ENCODE results near the gene FAM76B. TPM values are rescaled to one million over a fixed set of nuclear protein-coding genes. Genes with fewer than 3 reads are reported as not detected.

FAM76B gene
- total and polyA plus RNA-seq, 2 of the 13 experiments (the other 11 are each of a cell fraction or from before 2014, with no cell fraction given) = 20.2 to 24.2 TPM

- FAIRE-seq = no peak
- POLR2A ChIA-PET = no interaction called here
These were observed 64.4 kb downstream of the FAM76B start for GRCh38 chr11:95725196-95725595.

More at GRCh38 chr11:95725196-95725595, 64.4 kb downstream of the FAM76B start:
- H3K4me1 ChIP-seq (ENCODE audit: insufficient read depth, low read length) = no peaks in the 10 kb centered on the region
- in situ Hi-C loops (cut with HindIII; ENCODE audit: extremely low pct_ligation_motif_present, low pct_unique_long_range_greater_than_20kb) (no loop called here), intact Hi-C loops (cut with micrococcal nuclease; ENCODE audit: unreplicated experiment) (no loop called here)
- no peaks in the 10 kb centered on the region for H3K9me3 ChIP-seq (ENCODE audit: low read length)
- TF ChIP-seq PBX3 (CRISPR knock-in tag; IDR thresholded peaks at IDR 0.05; ENCODE audit: borderline replicate concordance) = no peak
- no peak for TF ChIP-seq HNRNPLL (IDR thresholded peaks at IDR 0.05; ENCODE audit: low read depth, low read length, poor library complexity, severe bottlenecking)
- TF ChIP-seq RFXAP (CRISPR knock-in tag; IDR thresholded peaks at IDR 0.05; ENCODE audit: borderline replicate concordance) = no peak
- no peak for TF ChIP-seq MYPOP (CRISPR knock-in tag; IDR thresholded peaks at IDR 0.05)
- TF ChIP-seq DMAP1 (CRISPR knock-in tag; IDR thresholded peaks at IDR 0.05) = no peak
- no peak for TF ChIP-seq ZNF724P (CRISPR knock-in tag; IDR thresholded peaks at IDR 0.05; ENCODE audit: borderline replicate concordance)
- TF ChIP-seq ZFP36 (IDR thresholded peaks at IDR 0.05; ENCODE audit: borderline replicate concordance, low read depth, low read length, partially characterized antibody) = no peak
- TF ChIP-seq ZNF850 (CRISPR knock-in tag; conservative IDR thresholded peaks at IDR 0.05) = no peak
- TF ChIP-seq DNMT1 (CRISPR knock-in tag; IDR thresholded peaks at IDR 0.05) = no peak
- no peak for TF ChIP-seq EED (CRISPR knock-in tag; IDR thresholded peaks at IDR 0.05)
- TF ChIP-seq ZNF441 (CRISPR knock-in tag; IDR thresholded peaks at IDR 0.05; ENCODE audit: borderline replicate concordance) = no peak
- no peak for TF ChIP-seq TEAD3 (CRISPR knock-in tag; optimal IDR thresholded peaks at IDR 0.05; ENCODE audit: borderline replicate concordance)
- no peak for TF ChIP-seq TP53 (CRISPR knock-in tag; conservative IDR thresholded peaks at IDR 0.05)
- TF ChIP-seq ZMYM2 (CRISPR knock-in tag; IDR thresholded peaks at IDR 0.05) = no peak
- no peak for TF ChIP-seq BATF2 (CRISPR knock-in tag; IDR thresholded peaks at IDR 0.05)
- no peak for TF ChIP-seq ZNF746 (CRISPR knock-in tag; IDR thresholded peaks at IDR 0.05)
- no peak for TF ChIP-seq SMAD9 (CRISPR knock-in tag; IDR thresholded peaks at IDR 0.05)
- TF ChIP-seq NONO (IDR thresholded peaks at IDR 0.05) = no peak
- TF ChIP-seq NONO (CRISPR knock-in tag; conservative IDR thresholded peaks at IDR 0.05) = no peak
- no peak for TF ChIP-seq ZNF687 (CRISPR knock-in tag; IDR thresholded peaks at IDR 0.05)
- TF ChIP-seq ZNF766 (CRISPR knock-in tag; IDR thresholded peaks at IDR 0.05; ENCODE audit: borderline replicate concordance) = no peak
- H4K20me1 ChIP-seq (ENCODE audit: insufficient read depth, low read length) = no peaks in the 10 kb centered on the region
- 2% methylated on average over 1 of the region's 1 CpG for WGBS (ENCODE audit: low lambda C conversion rate)
- no peak overlapping the region for H3K4me3 ChIP-seq (replicated peaks in 1 of 3; ENCODE audit: insufficient read depth in 1 of 3, low read depth in 2 of 3, low read length in 3 of 3)
- H3K9ac ChIP-seq (ENCODE audit: insufficient read depth, low read depth, low read length) = no peak overlapping the region
- H3K36me3 ChIP-seq (replicated peaks in 1 of 2; ENCODE audit: control insufficient read depth in 1 of 2, insufficient read depth in 2 of 2, low read length in 2 of 2) = no peaks in the 10 kb centered on the region
- H3K27me3 ChIP-seq (ENCODE audit: control insufficient read depth in 1 of 2, insufficient read depth in 2 of 2, low read length in 2 of 2) = no peaks in the 10 kb centered on the region; a peak in 1 of 5 replicates
- no TSS peak for BruUV-seq (replicated peaks)
- DNase-seq (ENCODE audit: low spot score) (no peak), ATAC-seq (no peak)
- no peak overlapping the region for H3K27ac ChIP-seq (ENCODE audit: extremely low read length, insufficient read depth, low read length)
- no peaks in the 10 kb centered on the region for H3K79me2 ChIP-seq (ENCODE audit: insufficient read depth, low read length)
- CTCF ChIA-PET (ENCODE audit: low intra/inter-chr PET ratio, low total read pairs) = no interaction called here
- no peak overlapping the region for H3K4me2 ChIP-seq (ENCODE audit: low read depth, low read length)
- no peak overlapping the region for H2AFZ ChIP-seq (ENCODE audit: low read length)
